ENCODE data around the gene FGD3.
A peak's percentile ranks its signal among the peaks of the same experiment; 100 is the strongest.
"Not testable (repeated sequence)": the region's sequence is repeated elsewhere in the genome, so short reads cannot be mapped to it uniquely, and the experiment has no call there.

Gene FGD3

GRCh38 chr9:93005876-93006275 is 58.6 kb downstream of the FGD3 start:
- DNase-seq (ENCODE audit: low read depth) = no peak

- no peak for DNase-seq (ENCODE audit: low read depth)
Observed at GRCh38 chr9:93007529-93008058, 60.3 kb downstream of the FGD3 start.

- DNase-seq (ENCODE audit: low read depth) = no peak
Observed at GRCh38 chr9:93008457-93008856, 61.1 kb downstream of the FGD3 start.

- DNase-seq (ENCODE audit: low read depth) = no peak
Observed at GRCh38 chr9:93009337-93010015, 62.2 kb downstream of the FGD3 start.

DNA sequence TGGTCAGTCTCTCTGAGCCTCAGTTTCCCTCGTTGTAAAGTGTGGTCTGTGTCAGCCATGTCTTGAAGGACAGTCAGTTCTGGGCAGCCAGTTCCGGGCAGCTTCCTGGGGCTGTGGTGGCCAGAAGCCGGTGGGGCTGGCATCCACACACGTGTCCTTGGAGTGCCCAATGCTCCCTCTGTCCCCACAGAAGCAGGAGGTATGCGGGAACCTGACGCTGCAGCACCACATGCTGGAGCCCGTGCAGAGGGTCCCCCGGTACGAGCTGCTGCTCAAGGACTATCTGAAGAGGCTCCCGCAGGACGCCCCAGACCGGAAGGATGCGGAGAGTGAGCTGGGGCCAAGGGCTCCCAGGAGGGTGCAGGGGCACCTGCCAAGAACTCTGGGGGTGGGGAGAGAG is 62.7 kb downstream of the FGD3 start:
- DNase-seq (ENCODE audit: low read depth) = no peak

DNA sequence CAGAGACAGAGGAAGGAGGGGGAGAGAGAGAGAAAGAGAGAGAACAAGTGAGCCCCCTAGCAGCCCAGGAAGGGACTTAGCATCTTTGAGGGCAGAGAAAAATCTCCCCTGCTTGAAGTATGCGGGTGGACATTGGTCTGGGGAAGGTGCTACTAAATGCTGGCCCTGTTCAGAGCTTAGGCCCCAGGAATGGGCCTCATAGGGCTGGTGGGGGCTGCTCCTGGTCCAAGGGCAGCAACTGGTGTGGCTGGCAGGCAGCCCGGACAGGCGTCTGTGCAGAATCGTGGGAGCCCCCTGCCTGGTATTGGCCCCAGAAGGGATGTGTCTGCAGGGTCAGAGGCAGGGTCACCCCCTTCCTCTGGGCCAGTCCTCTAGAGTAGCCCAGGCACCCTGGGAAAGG is 63.4 kb downstream of the FGD3 start:
- no peak for DNase-seq (ENCODE audit: low read depth)

DNA sequence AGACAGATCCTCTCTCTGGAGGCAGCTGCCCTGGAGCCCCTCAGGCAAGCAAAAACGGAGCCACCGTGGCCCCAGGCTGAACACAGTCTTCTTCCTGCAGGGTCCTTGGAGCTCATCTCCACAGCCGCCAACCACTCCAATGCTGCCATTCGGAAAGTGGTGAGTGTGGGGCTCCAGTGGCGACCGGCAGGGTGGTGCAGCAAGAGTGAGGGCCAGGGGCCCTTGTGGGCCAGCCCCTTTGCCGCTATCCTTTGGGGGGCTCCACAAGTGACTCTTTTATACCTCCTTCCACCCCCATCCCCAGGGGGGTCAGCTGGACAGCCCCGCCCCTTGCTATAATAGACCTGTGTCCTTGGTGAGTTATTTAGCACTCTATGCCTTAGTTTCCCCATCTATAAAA is 63.8 kb downstream of the FGD3 start:
- no peak for DNase-seq (ENCODE audit: low read depth)

DNA sequence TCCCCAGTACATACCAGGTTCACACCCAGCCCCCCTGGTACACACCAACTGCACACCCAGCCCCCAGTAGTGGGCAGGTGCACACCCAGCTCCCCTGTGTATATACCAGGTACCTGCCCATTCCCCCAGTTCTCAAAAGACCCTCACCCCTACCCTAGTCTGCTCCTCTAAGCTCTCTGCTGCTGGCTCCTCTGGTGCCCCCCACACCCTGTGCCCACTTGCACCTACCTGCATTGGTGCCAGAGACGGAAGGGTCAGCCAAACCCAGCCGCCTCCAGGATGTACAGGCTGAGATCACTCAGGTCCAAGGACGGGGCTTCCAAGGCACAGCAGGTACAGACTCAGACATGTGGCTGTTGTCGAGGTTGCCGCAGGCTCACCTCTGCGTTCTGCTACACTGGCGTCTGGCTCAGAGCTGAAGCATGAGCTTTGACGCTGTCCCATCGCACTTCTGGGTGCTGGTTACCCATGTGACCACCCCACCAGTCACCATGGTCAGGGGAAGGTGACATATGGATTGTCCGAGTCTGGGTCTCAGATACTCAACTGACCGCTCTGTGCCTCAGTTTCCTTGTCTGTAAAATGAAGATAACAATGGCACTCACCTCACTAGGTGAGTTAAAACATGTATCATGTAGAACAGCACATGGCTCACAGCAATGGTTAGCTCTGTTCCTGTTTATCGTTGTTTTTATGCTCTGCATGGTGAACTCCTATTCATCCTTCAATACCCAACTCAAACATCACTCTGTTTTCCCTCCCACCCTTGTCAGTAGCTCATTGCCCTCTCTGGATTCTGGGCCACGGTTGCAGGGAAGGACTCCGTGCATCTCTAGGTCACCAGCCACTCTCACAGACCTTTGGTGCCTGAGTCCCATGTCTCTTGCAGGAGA is 65.9 kb downstream of the FGD3 start:
- DNase-seq (ENCODE audit: low read depth) = no peak

- no peak for DNase-seq (ENCODE audit: low read depth)
Observed at GRCh38 chr9:93013856-93014582, 66.7 kb downstream of the FGD3 start.

- DNase-seq (ENCODE audit: low read depth) = not testable (repeated sequence)
Observed at GRCh38 chr9:93015190-93015589, 67.9 kb downstream of the FGD3 start.

GRCh38 chr9:93017621-93018020 is 70.3 kb downstream of the FGD3 start:
- no peak for DNase-seq (ENCODE audit: low read depth)

DNA sequence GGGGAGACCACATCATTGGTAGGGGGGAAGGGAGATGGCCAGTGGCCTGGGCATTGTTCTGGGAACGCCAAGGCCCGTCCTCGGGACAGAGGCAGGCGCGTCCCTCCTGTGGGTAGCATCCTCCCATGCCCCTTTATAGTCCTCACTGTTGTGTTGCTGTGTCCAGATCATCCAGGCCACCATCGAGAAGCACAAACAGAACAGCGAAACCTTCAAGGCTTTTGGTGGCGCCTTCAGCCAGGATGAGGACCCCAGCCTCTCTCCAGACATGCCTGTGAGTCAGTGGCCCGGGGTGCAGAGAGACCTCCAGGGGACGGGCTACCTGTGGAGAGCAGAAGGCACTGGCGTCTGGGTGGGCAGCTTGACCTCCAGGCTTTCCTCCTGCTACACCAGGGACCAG is 72.8 kb downstream of the FGD3 start:
- DNase-seq (ENCODE audit: low read depth) = no peak

DNA sequence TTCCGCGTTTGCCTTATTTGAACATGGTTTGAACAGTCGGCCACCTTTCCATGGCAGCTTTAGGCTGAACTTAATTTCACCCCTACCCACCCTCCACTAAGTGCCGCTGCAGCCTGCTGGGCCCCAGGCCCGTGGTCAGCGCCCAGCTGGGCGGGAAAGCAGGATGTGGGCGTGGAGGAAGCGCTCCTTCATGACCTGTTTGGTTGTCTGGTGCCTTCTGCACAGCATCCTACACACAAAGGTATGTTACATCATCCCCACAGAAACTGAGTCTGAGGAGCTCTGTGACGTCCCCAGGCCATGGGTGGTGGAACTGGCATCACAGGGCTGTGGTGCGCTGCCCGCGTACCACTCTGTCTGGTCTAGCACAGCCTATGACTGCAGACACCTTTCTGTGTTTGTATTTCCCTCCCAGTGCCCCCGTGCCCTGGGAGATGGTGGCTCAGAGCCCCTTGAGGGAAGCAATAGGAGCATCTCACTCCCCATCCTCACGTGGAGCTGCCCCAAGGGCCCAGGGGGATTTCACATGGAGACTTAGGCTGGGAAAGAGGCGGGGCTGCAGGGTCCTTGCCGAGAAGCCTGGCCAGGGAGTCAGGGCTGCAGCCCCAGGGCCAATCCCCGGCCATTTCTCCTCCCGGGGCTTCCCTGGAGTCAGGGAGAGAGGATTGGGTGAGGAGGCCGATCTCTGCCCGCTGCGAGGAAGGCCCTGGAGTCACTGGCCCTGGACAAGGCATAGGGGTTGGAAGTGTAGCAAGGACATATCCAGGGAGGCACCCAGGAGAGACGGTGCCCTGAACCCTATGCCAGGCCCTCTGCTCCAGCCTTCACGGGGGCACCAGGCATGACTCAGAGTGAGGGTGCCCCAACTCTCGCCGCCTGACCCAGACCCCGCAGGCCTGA is 73.7 kb downstream of the FGD3 start:
- peak; percentile 62 for DNase-seq (ENCODE audit: low read depth)

- no peak for DNase-seq (ENCODE audit: low read depth)
Observed at GRCh38 chr9:93022066-93022465, 74.7 kb downstream of the FGD3 start.

DNA sequence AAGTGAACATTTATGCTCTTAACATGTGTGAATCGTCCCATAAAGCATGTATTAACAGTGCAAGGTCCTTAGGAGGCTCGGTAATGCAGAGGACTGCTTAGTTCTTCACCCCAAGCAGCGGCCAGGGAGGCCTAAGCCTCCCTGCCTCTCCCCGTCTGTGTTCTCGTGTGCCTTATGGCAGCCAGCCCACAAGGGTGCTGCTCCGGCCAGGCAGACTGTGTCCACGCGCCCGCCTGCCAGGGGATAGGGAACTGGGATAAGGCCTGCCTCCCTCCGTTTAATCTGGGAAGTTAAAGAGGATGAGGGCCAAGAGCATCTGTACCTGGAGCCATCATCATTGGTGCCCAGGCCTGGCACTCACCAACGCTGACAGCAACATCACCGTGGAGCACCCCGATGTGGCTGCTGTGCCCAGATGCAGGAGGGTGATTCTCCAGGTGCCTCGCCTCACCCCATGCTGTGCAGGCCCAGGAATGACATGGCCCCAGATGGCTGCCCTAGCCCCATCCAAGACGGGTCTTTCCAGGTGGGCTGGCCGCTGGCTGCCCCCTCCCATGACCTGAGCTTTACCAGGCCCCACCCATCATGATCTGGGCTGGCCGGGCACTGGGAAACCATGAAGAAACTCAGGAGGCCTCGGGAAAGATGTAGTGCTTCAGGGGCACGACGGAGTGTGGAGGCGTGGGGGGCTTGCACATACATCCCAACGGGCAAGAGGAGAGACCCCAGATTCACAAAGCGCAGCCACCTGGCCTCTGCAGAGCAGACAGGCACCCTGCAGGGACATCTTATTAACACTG is 75.6 kb downstream of the FGD3 start:
- DNase-seq (ENCODE audit: low read depth) = no peak

- DNase-seq (ENCODE audit: low read depth) = no peak
Observed at GRCh38 chr9:93023521-93023815, 76.1 kb downstream of the FGD3 start.

DNA sequence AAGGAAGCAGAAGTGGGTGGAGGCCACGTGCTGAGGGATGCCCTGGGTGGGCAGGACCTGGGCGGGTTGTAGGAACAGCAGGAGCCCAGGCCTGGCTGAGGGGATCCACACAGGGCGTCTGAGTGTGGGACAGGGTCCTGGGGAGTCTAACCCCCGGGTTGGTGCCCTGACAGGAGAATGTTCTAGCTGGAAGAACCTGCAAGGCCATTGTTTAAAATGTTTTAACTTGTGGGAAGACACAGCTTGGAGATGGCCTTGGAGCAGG is 77.3 kb downstream of the FGD3 start:
- DNase-seq (ENCODE audit: low read depth) = no peak

GRCh38 chr9:93024986-93025630 is 77.8 kb downstream of the FGD3 start:
- DNase-seq (ENCODE audit: low read depth) = no peak

- DNase-seq (ENCODE audit: low read depth) = no peak
Observed at GRCh38 chr9:93025736-93026135, 78.4 kb downstream of the FGD3 start.

GRCh38 chr9:93026640-93027039 is 79.3 kb downstream of the FGD3 start:
- no peak for DNase-seq (ENCODE audit: low read depth)

GRCh38 chr9:93027750-93028149 is 80.4 kb downstream of the FGD3 start:
- DNase-seq (ENCODE audit: low read depth) = no peak
